Stimulated activated CD8-positive, alpha-beta memory T cell treated with anti-CD3 and anti-CD28 coated beads, Interleukin-7, amount 100 ng/mL, for 1 hour (primary cell): ENCODE measurements around the gene CAMK2G.
A peak's percentile ranks its signal among the peaks of the same experiment; 100 is the strongest.

ENCODE experiments used
- DNase-seq, 2 donors: peaks; one replicate each; pipeline ENCODE4 v3.0.0-alpha.2; 2020; ENCODE audit warnings: low read depth in 2 of 2

The CAMK2G gene

DNA sequence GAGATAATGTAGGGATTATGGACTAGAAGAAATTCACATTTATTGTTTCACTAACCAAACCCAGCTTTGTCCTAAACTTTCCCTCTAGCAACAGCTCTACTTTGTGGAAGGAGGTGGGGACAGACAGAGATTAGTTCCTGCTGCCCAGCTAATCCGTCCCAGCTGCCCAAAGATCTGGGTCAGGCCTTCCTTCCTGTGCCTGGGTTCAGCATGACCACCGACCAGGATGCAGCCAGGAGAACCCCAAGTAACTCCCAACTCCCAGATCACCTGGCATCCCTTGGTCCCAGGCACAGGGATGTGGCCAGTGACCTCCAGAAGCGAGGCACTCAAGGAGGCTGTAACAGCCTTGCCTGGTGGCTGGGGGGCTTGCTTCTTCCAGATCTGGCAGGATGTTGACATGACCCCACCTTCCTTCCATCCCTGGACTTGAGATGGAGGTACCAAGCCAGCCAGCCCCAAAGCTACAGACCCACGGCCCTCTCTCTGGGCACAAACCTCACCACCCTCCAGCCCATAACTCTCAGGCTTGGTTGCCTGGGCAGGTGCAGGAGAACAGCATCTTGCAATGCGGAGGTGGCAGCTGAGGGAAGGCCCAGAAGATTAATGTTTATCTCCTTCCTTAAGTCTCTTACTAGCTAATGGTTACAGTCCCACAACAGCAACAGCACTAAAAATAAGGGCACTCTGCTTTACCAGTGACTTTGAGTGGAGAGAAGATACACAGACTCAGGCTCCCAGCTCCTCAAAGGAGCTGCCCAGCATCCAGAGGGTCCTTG, 11.1 kb downstream of the CAMK2G start:
- no peak for DNase-seq

DNA sequence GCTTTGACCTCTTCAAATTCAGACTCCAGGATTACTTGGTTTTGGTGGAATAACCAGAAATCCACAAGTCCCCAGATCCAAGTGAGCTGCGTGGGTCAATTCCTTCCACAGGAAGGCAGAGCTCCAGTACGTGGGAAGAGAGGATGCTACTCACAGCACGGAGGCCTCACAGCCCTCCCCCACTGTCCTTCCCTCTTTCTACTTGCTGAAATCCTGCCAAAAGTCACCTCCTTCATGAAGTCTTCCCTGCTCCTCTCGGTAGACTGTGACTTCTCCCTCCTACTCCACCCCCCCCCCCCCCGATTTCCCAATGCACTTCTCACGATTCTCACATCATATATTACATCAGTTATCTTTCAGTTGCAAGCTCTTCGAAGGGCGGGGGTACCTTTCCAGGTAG, 12.3 kb downstream of the CAMK2G start:
- DNase-seq = no peak

DNA sequence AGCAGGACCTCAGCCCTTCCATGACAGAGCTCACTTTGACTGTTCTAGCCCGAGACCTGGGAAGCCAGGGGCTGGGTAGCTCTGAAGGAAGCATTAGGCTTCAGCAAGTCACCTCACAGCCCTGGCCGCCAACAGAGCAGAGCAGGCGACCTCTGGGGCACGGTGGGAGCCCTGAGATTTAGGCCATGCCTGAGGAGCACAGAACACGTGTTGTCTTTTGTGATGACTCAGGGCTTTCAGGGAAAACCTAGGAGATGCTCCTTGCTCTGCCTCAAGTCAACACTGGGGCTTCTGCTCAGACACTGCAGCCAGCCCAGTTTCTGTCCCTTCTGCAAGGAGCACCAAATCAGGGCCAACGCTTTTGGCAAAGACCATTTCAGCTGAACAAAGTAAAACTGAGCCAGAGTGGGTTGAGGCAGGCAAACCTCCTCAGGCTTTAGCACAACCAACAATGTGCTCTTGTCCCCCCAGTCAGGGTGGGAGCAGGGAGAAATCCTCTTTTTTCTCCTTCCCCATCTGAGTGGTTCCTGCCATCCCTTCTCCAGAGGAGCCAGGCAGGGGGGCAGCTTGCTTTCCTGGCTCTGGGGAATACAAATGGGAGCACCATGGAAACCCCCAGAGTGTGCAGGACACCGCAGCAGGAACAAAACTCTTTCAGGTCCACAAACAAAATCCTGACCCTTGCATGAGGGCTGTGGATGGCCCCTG, 14.4 kb downstream of the CAMK2G start:
- DNase-seq = no peak

DNA sequence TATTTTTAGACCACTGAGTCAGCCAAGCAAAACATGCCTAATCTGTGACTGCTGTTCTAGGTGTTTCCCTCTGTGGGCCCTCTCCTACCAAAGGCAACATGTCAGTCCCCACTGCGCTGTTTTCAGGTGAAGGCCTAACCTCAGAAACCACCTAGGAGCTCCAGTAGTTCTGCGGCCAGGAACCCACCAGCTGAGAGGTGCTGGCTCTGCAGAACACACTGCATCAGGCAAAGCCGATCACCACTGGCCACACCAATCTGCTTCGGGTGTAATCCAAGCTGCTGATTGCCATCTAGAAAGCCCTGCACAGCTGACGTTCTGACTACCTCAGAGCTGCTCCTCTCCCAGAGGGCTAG, 14.9 kb downstream of the CAMK2G start:
- no peak for DNase-seq

DNA sequence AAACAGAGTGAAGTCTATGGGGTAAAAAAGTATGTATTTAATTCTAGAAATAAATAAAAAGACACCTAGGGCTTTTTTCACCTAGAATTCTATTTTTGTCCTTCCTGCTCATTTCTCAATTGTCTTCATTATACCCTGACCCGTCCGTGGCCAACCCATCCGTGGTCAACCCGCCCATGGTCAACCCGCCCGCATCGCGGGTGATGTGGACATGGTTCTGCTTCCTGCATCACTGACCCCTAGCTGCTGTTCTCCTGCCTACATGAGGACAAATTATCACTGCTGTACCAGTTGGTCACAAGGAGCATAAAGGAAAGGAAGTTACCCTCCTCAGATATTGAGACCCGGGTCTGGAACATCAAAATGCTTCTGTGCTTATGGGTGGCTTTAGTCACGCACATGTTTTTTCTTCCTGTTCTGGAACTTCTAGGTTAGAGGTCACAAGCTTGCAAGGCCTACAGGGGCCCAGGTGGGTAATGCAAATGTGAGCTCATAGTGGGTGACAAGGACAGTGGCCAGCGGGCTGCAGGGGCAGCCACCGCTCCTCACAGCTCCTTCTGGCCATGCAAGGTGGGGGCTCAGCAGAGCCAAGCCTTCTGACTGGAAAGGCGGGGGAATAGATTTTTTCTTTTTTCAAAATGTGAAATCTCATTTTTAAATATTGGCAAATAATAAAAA, 15.5 kb downstream of the CAMK2G start:
- no peak for DNase-seq

DNA sequence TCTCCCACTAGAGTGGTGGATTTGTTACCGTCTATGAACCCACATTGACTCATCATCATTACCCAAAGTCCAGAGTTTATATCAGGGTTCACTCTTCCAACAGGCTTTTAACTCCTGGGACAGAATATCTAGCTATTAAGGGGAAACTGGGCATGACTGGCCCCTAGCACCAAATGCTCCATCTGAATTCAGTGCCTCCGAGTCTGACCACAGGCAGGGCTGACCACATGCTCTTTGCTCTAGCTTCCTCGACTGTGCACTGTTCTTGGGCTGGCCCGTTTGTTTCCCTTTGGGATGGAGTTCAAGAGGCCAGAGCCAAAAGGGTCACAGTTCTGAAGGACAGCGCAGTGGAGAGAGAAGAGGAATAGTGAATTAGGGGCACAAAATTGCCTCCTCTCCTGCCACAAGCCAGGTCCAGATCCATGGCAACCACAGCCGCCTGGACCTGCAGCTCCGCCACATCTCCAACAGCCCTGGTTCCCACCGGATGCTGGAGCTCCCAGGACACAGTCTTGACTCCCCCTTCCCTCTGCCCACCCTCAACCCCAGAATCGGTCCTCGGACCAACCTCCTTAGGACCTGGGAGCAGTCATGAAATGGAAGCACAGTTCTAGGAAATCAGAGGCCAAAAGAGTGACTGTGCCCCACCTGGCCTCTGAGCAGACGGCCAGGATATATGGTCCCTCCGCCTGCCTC, 16.2 kb downstream of the CAMK2G start:
- no peak for DNase-seq

DNA sequence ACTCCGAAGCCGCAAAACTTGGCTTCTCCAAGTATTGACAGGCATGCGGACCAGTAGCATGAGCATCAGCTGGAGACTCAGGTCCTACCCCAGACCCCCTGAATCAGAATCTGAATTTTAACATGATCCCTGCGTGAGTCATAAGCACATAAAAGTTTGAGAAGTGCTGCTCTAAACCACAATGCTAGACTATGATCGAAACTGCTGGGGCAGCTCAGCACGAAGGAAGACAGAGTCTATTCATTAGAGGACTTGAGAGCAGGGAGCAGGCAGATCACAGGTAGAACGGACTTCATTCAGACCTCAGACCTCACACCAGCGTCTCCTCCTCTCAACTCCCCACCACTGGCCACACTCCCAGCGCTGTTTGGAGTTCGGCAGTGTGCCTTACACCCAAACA, 16.9 kb downstream of the CAMK2G start:
- DNase-seq = no peak

DNA sequence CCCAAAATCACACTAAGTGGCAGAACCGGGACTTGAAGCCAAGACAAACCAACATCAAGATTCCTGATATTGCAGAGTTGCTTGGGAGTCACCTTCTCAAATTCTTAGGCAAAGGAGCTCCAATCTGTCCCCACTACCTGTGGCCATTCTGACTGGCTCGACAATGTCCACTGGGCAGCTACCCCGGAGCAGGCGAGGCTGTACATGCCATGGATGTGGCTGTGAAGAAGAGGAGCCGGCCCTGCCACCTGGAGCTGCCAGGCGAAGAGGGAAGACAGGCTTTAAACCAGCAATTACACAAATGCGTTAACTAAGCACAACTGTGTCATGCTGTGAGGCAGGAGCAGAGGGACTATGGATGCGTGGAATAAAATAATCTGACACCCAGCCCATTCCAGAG, 18.1 kb downstream of the CAMK2G start:
- no peak for DNase-seq

DNA sequence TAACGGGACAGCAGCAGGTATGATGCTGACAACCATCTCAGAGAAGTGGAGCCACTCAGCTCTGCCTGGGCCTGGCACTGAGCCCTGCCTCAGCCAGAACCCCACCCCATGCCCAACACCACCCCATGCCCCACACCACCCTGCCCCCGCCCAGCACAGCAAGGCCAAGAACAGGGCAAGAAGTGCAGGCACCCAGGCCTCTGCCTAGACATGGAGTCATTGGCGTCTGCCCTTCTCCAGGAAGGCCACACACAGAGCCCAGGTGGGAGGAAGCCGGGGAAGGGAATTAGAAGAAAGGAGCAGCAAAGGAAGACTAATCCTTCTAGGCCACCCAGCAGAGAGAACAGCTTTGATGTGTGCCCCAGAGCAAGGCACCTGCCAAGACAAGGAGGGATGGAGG, 18.9 kb downstream of the CAMK2G start:
- no peak for DNase-seq

DNA sequence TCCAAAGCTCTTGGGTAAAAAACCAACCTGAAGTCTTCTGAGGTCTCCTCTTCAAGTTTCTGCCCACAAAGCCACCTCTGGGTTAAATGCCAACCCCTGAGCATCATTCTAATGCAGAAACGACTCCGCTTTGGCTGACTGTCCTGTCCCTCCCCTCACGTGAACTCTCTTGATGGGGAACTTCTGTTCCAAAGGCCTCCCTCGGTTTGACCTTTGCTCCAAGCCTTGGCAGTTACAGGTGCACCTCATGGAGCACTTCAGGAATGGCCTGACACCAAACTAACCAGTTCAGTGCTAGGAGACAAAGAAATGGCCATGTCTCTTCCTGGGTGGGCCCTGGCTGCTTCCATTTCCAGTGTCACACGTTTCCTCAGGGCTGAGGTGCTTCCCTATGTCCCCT, 20.0 kb downstream of the CAMK2G start:
- DNase-seq = no peak

DNA sequence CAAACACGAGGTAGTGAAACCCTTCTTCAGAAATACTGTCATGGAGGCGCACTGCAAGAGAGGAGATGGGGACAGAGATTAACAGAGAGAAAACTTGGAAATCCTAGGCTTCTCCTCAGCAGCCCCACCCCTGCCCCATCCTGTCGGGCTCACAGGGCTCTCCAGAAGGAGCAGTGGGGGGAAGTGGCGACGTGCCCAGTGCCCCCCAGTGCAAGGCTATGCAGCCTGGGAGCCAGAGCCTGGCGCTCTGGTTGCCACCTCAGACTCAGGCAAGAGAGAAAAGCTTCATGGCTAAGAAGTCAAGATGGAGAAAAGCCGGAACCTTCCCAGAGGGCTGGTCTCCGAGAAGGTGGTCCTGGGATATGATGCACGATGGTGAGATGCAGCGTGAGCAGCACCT, 21.2 kb downstream of the CAMK2G start:
- no peak for DNase-seq

DNA sequence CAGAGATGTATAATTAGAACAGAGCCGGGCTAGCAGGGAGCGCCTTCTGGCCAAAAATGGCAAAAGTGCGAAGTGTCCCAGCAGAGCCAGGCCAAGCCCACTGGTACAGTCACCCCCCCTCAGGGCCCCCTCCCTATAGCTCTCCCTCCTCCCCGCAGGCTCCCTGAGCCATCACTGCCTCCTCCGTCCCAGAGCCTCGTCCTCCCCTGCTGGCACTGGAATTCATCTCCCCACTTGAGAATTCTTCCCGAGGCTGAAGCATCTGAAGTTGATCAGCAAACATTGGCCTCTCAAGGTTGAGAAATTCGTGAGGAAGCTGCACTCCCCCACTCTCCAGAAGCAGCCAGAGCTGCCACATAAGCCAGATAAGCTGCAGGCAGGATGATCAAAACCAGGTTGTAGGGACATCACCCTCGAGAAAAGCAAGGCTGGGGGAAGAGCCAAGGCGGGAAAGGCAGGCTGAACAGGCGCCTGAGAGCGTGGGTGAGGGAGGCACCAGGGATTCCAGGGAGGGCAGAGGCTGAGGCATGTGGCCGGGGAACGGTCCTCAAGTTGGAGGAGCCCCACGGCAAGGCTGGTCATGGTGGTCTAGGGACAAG, 23.4 kb downstream of the CAMK2G start:
- no peak for DNase-seq

DNA sequence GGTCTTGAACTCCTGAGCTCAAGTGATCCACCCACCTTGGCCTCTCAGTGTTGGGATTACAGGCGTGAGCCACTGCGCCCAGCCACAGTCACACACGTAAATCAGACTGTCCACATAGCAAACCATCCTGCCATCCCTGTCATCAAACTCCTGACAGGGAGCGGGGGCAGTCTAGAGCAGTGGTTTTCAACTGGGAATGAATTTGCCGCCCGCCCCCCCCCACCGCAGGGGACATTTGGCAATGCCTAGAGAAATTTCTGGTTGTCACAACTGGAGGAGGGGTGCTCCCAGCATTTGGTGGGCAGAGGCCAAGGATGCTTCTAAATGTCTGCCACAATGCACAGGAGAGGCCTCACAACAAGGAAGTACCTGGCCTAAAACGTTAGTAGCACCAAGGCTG, 24.1 kb downstream of the CAMK2G start:
- no peak for DNase-seq

DNA sequence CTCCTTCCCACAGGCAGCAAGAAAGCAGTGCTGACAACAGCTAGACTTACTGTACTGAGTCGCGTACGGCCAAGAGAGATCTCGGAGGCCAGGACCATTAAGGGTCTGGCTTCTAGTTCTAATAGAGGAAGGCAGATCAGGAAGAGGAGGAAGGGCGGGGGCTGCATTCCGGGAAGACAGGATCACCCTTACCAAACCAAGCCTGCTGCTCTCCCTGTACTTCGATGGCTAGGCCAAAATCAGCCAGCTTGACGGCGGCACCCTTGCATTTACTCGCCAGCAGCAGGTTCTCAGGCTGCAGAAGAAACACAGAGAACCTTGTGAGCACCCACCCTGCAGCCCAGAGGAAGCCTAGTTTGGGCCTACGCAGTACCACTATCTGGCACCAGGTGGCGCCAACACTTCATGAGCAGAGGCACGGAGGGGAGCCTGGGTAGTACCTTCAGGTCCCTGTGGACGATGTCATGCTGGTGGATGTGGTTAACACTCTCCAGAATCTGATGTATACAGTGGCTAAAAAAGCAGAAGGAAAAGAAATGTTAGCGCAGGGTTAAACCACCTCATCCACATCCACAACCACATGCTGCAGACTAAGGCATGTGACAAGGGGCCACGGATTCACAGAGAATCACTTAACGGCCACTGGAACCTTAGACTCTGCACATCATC, 25.4 kb downstream of the CAMK2G start:
- DNase-seq = peak; percentile 85 to 92

DNA sequence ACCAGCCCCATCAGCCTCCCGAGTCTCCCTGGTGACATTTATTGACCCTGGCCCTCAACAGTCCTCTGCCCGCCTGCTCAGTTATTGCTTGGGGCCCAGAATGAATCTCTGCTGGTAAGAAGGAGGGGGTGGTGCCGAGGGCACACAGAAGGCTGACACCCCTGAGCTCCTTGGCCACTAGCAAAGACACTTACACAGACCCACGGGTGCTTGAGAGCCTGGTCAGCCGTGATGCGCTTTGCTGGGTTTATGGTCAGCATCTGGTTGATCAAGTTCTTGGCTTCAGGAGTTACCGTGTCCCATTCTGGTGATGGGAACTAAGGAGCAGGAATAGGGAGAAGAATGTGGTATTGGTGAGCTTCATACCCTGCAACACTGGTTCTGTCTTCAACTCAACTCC, 27.3 kb downstream of the CAMK2G start:
- no peak for DNase-seq

DNA sequence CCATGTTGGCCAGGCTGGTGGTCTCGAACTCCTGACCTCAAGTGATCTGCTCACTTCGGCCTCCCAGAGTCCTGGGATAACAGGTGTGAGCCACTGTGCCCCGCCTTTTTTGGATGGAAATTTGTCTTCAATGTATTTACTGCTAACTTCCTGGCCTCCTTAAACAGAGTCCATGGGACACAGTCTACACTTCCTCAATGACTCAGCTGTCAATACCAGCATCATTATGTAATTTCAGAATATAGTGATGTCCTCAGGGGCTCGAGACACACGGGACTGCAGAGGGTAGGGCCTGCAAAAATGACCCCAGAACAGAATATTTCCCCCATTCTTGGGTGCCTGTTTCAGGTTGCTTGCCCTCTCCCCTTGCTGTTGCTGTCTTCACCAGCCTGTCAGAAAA, 31.1 kb downstream of the CAMK2G start:
- DNase-seq = no peak

DNA sequence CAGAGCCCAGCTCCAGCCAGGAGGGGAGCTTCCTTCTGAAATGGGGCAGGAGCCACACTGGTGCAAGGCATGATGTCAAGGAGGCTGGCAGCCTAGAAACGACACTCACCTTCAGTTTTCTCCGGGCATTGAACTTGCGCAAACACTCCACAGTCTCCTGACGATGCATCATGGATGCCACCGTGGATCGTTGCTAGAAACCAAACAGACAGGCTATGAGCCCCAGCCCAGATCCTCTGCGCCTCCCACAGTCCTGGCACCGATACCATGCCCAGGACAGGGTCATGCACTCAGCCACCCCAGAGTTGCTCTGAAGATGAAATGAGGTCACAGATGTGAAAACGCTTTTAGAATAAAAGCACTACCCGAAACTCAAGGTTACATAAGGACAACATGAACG, 32.0 kb downstream of the CAMK2G start:
- DNase-seq = no peak

DNA sequence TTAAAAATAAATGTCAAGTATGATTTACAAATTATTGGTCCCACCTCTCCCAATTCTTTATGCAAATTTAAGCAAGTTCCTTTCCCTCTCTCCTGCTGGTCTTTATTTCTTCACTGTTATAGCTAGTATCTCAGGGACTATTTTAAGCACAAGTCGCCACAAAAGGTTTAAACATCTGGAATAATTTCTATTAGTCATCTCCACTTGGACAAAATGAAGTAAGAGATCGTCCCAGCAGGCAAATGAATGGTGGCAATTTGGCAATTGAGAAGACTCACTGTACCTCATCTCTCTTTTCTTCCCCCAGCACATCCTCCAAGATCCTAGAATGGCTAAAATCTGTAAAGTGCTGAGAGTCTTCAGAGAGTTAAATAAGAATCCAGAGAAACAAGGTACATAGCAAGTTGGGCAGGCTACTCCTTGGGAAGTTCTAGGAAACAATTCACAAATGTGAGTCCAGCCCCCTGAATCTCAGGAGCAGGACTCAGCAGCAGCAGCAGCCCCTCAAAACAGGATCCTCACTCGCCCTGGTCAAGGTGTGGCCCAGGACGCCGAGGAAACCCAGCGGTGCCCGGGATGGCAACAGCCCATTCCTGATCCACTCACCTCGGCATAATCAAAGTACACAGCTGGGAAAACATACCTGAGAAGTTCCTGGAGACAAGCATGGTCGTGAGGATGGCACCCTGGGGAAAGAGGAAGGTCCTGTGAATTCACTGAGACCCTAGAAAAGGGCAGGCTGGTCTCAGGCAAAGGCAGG, 32.6 kb downstream of the CAMK2G start:
- DNase-seq = no peak

DNA sequence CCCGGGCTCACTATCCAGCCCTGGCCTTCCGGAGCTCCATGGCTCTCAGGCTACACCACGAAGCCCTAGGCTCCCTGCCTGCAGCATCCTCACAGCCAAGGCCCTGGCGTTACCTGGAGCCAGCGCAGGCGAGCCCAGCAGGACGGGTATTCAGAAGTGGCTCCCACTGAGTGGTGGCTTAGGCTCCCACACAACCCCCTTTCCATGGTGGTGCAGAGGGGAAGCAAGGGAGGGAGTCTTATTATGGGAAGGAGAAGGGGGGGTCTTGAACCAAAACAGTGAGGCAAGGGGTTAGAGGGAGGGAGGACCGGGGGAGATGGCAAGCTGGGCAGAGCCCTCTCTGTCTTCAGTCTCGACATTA, 33.3 kb downstream of the CAMK2G start:
- DNase-seq = no peak

DNA sequence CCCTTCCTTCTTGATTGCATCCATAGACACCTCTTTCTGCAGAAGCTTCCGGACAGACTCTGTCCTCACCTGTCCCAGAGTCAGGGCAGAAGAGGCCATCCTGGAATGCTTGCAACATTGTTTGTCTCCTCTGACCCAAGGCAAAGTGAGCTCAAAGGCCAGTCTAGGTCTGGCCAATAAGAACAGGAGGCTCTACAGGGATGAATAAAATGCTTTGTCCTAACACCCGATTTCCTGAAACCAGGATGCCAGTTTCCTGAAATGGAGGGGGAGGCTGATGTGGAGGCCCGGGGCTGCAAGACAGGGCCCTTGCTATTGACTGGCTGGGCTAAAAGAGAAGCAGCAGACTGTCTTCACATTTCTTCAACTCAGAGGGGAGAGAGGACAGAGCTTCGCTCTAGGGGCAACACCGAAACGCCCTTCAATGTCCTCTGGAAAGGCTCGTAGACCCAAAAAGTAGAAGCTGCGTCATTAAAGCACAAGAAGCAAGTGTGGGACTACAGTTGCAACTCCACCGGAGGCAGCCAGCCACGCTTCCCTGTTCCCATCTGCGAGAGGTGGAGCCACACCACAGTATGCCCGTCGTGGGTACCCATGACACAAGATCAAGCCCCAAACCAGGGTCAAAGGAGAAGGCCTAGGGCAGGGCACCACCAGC, 33.8 kb downstream of the CAMK2G start:
- DNase-seq = no peak
